Measurements from ENCODE around the gene NSFL1C. TPM values are rescaled to one million over a fixed set of nuclear protein-coding genes. Genes with fewer than 3 reads are reported as not detected.
A peak's percentile ranks its signal among the peaks of the same experiment; 100 is the strongest.

The NSFL1C gene
- total and polyA plus RNA-seq, 9 of the 15 experiments (the other 6 are each of a cell fraction or from before 2014, with no cell fraction given): 20.8 to 119 (median 47.0) TPM

DNA sequence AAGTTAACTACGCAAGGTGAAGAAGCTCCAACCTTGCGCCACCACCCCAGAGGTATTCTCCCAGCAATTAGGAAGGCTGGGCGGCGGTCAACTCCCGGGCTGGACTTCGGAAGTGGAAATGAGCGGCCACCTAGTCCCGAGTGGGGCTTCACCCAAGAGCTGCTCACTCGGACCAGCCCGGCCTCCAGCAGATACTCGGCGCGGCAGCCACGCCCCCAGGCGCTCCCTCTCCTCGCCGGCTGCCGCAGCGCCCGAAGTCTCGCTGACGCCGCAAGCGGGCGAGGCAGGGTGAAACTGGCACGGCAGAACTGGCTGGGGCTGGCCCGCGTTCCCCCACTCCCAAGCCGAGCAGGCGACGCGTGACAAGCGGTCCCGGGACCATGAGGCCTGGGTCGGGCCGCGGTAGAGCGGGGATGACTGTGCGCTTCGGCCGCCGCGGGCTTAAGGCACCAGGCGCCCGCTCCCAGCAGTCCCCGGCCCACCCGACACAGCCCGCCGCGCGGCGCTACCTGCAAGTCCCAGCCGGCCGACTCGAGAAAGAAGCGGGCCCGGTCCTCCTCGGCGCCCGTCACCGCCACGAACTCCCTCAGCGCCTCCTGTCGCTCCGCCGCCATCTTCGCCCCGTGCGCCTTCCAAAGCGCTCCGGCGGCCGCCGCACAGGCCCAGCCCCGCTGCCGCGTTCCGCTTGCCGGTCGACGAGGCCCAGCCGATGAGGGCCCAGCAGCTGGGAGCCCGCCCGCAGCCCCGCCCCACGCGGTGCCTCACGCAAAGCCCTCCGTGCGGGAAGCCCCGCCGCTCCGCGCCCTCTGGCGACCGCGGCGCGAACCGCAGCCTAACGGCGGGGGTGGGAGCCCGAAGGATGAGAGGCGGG lies at the start of gene NSFL1C (continued):
- TF ChIP-seq HMBOX1 (IDR thresholded peaks at IDR 0.05) (no peak), POLR2B (IDR thresholded peaks at IDR 0.05; ENCODE audit: low read depth, partially characterized antibody) (peak; percentile 53), FOXM1 (IDR thresholded peaks at IDR 0.05; ENCODE audit: low read depth) (no peak), FOXM1 (CRISPR knock-in tag; IDR thresholded peaks at IDR 0.05; ENCODE audit: low read depth) (0 out of 2 replicates have a peak, but pooled peaks have one; percentile 90), CREB1 (IDR thresholded peaks at IDR 0.05) (peak; percentile 31; the same call in 1 of the 2 replicates), CREB1 (CRISPR knock-in tag; IDR thresholded peaks at IDR 0.05) (peak; percentile 80), CBX2 (IDR thresholded peaks at IDR 0.05; ENCODE audit: insufficient read depth, low read length, poor library complexity, severe bottlenecking) (no peak), SAFB (IDR thresholded peaks at IDR 0.05; ENCODE audit: borderline replicate concordance, low read depth, low read length) (no peak), C11orf30 (IDR thresholded peaks at IDR 0.05; ENCODE audit: low read depth) (peak; percentile 94), ILK (tag; IDR thresholded peaks at IDR 0.05; ENCODE audit: borderline replicate concordance, low read depth) (no peak), NCOA1 (IDR thresholded peaks at IDR 0.05; ENCODE audit: low read depth) (peak; percentile 77; the same call in 1 of the 2 replicates), THRAP3 (IDR thresholded peaks at IDR 0.05; ENCODE audit: borderline replicate concordance) (no peak), EGR1 (conservative IDR thresholded peaks at IDR 0.05) (peak; percentile 32; the same call in 1 of the 2 replicates), YY1 (IDR thresholded peaks at IDR 0.05; ENCODE audit: borderline replicate concordance in 1 of 3, control insufficient read depth in 1 of 3, extremely low read depth in 1 of 3, insufficient read depth in 3 of 3, insufficient read length in 1 of 3, insufficient replicate concordance in 2 of 3, low read depth in 1 of 3, low read length in 2 of 3) (peak; percentile 93 to 98 (median 96)), NR1H2 (CRISPR knock-in tag; IDR thresholded peaks at IDR 0.05) (0 out of 2 replicates have a peak, but pooled peaks have one; percentile 63), GTF3C2 (IDR thresholded peaks at IDR 0.05; ENCODE audit: borderline replicate concordance, extremely low read depth, insufficient read length) (no peak), ZNF280A (IDR thresholded peaks at IDR 0.05; ENCODE audit: low read depth, partially characterized antibody) (no peak), ADNP (tag; IDR thresholded peaks at IDR 0.05) (no peak), ZNF75A (CRISPR knock-in tag; IDR thresholded peaks at IDR 0.05) (no peak), SIN3B (IDR thresholded peaks at IDR 0.05; ENCODE audit: low read depth) (peak; percentile 97), POLR2AphosphoS5 (IDR thresholded peaks at IDR 0.05; ENCODE audit: control insufficient read depth, insufficient read depth, low read depth, low read length) (peak; percentile 55; the same call in 1 of the 2 replicates)
